DMS114 treated with DMSO at 0.1 percent for 48 hours (cell line): Measurements from ENCODE around the gene LPIN2.
"Not testable (repeated sequence)": the region's sequence is repeated elsewhere in the genome, so short reads cannot be mapped to it uniquely, and the experiment has no call there.

Experiments used
- DNase-seq: peaks from one replicate; lab custom pipeline; 2025; ENCODE audit not compliant: unreplicated experiment; lab: John Stamatoyannopoulos, UW

LPIN2 gene

GRCh38 chr18:3010086-3010485 is 2.9 kb downstream of the LPIN2 start:
- no peak for DNase-seq

- DNase-seq: no peak
These were observed 4.4 kb downstream of the LPIN2 start for GRCh38 chr18:3008541-3008940.

DNA sequence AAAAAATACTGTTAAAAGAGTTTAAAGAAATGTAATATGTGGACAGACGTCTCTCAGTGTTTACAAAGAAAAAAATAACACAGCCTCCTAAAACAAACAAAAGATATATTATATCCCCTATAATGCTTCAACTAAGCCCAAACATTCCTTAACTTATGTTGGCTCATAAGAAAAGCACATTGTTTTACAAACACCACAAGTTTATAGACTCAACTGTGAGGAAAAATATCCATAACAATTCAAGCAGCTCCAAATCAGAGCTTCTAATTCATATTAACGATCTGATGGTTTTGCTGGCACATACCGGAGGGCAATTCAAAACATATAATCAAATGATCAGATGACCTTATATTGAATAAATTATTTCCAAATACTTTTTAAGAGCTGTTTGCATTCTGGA is 5.5 kb downstream of the LPIN2 start:
- no peak for DNase-seq

GRCh38 chr18:3005462-3005861 is 7.5 kb downstream of the LPIN2 start:
- no peak for DNase-seq

GRCh38 chr18:3003766-3004165 is 9.2 kb downstream of the LPIN2 start:
- not testable (repeated sequence) for DNase-seq

DNA sequence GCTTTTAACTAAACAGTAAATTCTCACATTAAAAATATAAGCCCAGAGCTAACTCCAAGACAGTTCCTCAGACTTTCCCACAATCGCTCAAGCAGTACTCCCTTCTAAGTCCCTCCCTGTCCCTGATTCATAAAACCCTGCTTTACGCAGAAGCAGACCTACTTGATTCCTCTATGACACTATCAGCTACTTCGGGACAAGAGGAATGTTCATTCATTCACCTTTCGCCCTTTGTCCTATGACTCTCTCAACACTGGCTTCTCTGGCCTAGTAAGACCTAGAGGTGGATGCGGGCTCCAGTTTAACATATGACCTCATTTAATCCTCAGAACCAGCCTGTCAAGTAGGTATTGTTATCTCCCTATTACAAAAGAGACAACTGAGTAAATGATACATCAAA is 10.2 kb downstream of the LPIN2 start:
- DNase-seq: no peak

GRCh38 chr18:2998644-2999043 is 14.3 kb downstream of the LPIN2 start:
- no peak for DNase-seq

DNA sequence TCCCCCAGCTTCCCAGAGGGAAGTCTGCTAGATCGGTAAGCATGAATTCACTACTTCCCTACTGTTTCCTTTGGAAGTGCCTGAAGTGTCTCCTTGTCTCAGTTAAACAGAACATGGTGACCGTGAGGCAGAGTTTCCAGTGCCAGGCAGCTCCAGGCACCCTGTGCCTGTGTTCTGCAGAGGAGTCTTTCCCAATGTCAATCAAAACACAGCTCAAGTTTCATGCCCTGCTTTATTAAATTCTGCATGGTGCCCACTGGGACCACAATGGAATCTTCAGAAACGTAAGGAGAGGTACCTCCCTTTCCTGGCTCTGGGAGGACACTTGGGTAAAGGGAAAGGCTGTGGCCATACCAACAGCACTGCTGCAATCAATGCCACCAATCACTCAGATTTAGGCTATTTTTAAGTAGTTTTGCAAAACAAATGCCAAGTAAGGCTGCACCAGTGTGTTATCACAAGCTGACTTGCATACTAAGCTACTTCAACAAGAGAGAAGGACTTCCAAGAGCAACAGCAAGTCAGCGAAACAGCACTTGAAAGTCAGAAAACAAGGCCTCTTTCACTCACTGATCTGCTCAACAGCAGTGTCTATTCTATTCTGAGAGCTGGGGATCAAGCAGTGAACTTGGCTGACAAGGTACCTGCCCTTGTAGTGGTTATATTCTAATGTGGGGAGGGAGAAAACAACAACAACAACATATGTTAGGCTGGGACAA is 14.9 kb downstream of the LPIN2 start:
- DNase-seq: no peak

DNA sequence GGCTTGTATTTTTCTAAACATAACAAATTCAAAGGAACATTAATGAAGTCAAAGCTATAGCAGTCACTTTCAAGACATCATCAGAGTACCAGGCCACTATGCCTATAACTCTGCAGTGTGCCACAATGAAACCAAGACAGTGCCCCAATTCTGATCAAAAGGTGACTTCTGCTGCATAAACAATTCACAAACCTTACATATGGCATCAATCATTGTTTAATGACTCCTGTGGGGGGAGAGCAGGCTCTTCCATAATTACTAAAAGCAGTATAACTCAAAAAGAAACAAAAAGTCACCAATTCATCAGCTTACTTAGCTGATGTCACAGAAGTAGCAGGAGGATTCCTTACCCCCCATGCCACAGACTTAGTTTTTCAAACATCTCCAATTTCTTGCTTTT is 15.5 kb downstream of the LPIN2 start:
- no peak for DNase-seq

- DNase-seq: no peak
These were observed 18.1 kb downstream of the LPIN2 start for GRCh38 chr18:2994603-2995432.

GRCh38 chr18:2994020-2994589 is 18.8 kb downstream of the LPIN2 start:
- DNase-seq: no peak

DNA sequence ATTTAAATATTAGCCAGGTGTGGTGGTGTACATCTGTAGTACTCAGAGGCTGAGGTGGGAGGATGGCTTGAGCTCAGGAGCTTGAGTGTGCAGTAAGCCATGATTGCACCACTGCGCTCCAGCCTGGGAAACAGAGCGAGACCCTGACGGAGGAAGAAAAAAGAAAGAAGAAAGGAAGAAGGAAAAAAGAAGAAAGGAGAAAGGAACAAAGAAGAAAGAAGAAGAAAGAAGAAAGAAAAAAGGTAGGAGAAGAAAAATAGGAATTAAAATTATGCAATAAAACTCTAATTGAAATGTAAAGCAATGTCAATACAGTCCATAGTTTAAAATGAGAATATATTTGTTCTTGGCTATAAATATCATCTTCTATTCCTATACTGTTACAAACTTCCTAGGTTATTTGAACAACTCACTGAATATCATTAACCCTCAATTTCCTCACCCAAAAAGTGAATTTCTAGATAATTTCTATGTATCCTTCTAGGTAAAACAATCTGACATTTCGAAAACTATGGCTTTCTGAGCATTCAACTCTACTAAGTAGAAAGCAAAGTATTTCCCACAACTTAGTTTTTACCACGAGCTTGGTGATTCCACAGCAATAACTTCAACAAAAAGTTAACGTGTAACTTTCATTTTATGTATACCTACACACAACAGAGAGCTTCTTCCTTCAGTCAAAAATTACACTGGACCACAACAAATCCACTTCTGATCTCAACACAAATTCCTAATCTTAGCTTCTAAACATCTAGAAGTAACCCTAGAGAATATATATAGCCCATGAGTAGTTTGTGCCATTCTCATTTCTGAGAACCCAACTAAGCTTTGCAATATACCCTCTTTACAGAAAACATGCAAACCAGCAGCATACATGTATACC is 19.7 kb downstream of the LPIN2 start:
- no peak for DNase-seq

DNA sequence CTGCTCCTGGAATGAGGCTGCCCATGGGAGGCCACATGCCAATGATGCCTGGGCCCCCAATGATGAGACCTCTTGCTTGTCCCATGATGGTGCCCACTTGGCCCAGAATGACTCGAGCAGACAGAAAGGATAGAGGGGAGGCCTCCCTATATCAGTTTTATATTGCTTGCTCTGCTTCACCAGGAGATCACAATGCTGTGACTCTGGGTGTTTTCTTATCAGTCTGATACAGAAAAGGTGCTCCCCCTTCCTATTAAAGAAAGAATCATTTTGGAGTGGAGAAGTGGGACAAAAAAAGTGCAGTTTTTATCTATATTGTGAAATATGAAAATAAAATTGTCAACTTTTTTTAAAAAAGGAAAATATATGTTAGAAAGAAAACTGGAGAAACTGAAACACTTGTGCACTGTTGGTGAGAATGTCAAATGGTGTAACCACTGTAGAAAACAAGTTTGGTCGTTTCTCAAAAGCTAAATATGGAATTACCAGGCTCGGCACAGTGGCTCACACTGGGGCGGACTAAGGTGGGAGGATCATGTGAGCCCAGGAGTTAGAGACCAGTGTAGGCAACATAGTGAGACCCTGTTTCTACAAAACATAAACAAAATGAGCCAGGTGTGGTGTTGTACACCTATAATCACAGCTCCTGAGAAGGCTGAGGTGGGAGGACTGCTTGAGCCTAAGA is 21.8 kb downstream of the LPIN2 start:
- DNase-seq: no peak

- no peak for DNase-seq
These were observed 24.8 kb downstream of the LPIN2 start for GRCh38 chr18:2987876-2988790.

DNA sequence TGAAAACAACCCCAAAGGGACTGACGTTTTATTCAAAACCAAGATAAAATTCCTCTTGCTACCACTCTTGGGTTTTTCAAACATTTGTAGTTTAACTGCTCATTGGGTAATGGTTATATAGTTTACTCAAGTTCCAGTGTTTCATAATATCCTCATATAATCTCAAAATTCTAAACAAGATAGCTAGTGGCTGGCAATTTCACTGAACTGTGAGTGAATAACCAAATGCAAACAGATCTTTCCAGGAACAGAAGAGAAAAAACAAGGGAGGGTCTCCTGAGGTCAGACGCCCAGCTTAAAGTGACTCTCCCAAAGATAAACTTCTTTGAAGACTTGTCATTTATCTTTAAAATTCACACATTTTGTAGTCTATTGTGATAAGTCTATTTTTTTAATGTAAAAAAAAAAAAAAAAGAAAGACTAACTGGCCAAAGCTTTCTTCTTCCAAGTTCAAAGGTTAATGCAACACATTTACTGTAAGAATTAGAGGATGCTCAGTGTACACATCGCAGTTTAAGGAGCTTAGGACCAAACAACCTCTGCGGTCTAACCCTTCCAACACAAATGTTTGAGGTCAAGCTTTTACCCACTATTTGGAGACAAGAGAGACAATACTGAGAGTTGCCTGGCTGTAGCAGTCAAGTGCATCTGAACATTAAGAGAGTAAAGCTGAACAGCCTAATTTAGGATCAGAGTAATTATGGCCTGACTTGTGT is 26.6 kb downstream of the LPIN2 start:
- no peak for DNase-seq

- DNase-seq: no peak
These were observed 27.3 kb downstream of the LPIN2 start for GRCh38 chr18:2985628-2986027.

GRCh38 chr18:2984703-2985261 is 28.2 kb downstream of the LPIN2 start:
- DNase-seq: no peak

DNA sequence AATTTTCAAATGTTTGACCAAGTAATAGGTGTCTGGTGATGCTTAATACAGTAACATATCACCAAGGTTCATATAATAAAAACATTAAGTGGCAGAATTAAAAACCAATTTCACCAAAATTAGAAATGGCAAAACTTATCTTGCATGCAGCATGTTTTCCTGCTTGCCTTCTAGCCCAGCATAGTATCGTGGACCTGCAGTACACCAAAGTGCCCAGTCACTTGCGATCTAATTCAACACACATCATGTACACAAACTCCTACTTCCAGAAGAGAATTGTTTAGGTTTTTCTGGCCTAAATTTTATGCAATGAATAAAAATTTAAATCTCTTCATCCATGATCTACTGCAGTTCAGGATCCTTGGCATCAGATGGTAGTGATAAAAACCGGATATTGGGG is 28.9 kb downstream of the LPIN2 start:
- DNase-seq: no peak

DNA sequence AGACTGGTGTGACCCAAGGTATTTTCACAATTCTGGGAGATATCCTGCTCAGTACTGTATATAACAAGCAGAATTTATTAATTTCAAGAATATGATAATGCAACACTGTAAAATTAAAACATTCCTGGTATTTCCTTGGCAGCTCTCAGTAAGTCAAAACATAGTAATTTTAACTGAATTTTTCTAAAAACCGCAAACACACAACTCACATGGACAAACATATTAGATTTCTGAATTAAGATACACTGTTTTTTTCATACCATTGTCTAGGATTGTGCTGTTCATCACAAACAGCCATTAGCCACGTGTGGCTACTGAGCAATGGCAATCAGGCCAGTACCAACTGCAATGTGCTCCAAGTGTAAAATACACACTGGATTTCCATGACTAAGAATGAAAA is 29.6 kb downstream of the LPIN2 start:
- DNase-seq: no peak
